AG10803 (cell line): ENCODE data around the gene USP6NL.

Experiments
- DNase-seq: peaks from one replicate; pipeline ENCODE4 v3.0.0; 2010; ENCODE audit warnings: low read depth
- H3K4me3 ChIP-seq: 2 replicates; pipeline ENCODE4 v1.5.1; 2011; ENCODE audit warnings: mild to moderate bottlenecking, low read length, control low read depth
- CTCF ChIP-seq: conservative IDR thresholded peaks from 2 replicates; pipeline ENCODE4 v1.5.1; 2011; ENCODE audit warnings: mild to moderate bottlenecking, low read length, control low read depth, inconsistent platforms

USP6NL gene

GRCh38 chr10:11617233-11617632 lies 5.8 kb upstream of the USP6NL start:
- no peak overlapping the region for H3K4me3 ChIP-seq
- no peak for TF ChIP-seq CTCF
- no peak for DNase-seq

GRCh38 chr10:11616021-11616420 lies 4.6 kb upstream of the USP6NL start:
- no peak for DNase-seq
- TF ChIP-seq CTCF, result no peak
- H3K4me3 ChIP-seq, result no peak overlapping the region

- H3K4me3 ChIP-seq, result no peak overlapping the region
- TF ChIP-seq CTCF, result no peak
- no peak for DNase-seq
Observed at GRCh38 chr10:11615396-11615795, 3.9 kb upstream of the USP6NL start.

GRCh38 chr10:11612021-11613001 lies 861 bp upstream of the USP6NL start:
- H3K4me3 ChIP-seq, result peak overlapping the region; percentile 67
- DNase-seq, result no peak
- no peak for TF ChIP-seq CTCF

- TF ChIP-seq CTCF, result no peak
- DNase-seq, result peak; percentile 42
- H3K4me3 ChIP-seq, result peak overlapping the region; percentile 85
Observed at GRCh38 chr10:11610826-11611247, 613 bp downstream of the USP6NL start.

- no peak for DNase-seq
- no peak for TF ChIP-seq CTCF
- H3K4me3 ChIP-seq, result peak overlapping the region; percentile 85
Observed at GRCh38 chr10:11610166-11610825, 1.2 kb downstream of the USP6NL start.
